ENCODE measurements around the gene IRGC. TPM values are rescaled to one million over a fixed set of nuclear protein-coding genes. Genes with fewer than 3 reads are reported as not detected.

Gene IRGC
- total and polyA plus RNA-seq, 9 of the 15 experiments (the other 6 are each of a cell fraction or from before 2014, with no cell fraction given) = not detected

- TF ChIP-seq, protein P1, sequence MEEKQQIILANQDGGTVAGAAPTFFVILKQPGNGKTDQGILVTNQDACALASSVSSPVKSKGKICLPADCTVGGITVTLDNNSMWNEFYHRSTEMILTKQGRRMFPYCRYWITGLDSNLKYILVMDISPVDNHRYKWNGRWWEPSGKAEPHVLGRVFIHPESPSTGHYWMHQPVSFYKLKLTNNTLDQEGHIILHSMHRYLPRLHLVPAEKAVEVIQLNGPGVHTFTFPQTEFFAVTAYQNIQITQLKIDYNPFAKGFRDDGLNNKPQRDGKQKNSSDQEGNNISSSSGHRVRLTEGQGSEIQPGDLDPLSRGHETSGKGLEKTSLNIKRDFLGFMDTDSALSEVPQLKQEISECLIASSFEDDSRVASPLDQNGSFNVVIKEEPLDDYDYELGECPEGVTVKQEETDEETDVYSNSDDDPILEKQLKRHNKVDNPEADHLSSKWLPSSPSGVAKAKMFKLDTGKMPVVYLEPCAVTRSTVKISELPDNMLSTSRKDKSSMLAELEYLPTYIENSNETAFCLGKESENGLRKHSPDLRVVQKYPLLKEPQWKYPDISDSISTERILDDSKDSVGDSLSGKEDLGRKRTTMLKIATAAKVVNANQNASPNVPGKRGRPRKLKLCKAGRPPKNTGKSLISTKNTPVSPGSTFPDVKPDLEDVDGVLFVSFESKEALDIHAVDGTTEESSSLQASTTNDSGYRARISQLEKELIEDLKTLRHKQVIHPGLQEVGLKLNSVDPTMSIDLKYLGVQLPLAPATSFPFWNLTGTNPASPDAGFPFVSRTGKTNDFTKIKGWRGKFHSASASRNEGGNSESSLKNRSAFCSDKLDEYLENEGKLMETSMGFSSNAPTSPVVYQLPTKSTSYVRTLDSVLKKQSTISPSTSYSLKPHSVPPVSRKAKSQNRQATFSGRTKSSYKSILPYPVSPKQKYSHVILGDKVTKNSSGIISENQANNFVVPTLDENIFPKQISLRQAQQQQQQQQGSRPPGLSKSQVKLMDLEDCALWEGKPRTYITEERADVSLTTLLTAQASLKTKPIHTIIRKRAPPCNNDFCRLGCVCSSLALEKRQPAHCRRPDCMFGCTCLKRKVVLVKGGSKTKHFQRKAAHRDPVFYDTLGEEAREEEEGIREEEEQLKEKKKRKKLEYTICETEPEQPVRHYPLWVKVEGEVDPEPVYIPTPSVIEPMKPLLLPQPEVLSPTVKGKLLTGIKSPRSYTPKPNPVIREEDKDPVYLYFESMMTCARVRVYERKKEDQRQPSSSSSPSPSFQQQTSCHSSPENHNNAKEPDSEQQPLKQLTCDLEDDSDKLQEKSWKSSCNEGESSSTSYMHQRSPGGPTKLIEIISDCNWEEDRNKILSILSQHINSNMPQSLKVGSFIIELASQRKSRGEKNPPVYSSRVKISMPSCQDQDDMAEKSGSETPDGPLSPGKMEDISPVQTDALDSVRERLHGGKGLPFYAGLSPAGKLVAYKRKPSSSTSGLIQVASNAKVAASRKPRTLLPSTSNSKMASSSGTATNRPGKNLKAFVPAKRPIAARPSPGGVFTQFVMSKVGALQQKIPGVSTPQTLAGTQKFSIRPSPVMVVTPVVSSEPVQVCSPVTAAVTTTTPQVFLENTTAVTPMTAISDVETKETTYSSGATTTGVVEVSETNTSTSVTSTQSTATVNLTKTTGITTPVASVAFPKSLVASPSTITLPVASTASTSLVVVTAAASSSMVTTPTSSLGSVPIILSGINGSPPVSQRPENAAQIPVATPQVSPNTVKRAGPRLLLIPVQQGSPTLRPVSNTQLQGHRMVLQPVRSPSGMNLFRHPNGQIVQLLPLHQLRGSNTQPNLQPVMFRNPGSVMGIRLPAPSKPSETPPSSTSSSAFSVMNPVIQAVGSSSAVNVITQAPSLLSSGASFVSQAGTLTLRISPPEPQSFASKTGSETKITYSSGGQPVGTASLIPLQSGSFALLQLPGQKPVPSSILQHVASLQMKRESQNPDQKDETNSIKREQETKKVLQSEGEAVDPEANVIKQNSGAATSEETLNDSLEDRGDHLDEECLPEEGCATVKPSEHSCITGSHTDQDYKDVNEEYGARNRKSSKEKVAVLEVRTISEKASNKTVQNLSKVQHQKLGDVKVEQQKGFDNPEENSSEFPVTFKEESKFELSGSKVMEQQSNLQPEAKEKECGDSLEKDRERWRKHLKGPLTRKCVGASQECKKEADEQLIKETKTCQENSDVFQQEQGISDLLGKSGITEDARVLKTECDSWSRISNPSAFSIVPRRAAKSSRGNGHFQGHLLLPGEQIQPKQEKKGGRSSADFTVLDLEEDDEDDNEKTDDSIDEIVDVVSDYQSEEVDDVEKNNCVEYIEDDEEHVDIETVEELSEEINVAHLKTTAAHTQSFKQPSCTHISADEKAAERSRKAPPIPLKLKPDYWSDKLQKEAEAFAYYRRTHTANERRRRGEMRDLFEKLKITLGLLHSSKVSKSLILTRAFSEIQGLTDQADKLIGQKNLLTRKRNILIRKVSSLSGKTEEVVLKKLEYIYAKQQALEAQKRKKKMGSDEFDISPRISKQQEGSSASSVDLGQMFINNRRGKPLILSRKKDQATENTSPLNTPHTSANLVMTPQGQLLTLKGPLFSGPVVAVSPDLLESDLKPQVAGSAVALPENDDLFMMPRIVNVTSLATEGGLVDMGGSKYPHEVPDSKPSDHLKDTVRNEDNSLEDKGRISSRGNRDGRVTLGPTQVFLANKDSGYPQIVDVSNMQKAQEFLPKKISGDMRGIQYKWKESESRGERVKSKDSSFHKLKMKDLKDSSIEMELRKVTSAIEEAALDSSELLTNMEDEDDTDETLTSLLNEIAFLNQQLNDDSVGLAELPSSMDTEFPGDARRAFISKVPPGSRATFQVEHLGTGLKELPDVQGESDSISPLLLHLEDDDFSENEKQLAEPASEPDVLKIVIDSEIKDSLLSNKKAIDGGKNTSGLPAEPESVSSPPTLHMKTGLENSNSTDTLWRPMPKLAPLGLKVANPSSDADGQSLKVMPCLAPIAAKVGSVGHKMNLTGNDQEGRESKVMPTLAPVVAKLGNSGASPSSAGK (IDR thresholded peaks at IDR 0.05) = no peak
- no peak for TF ChIP-seq GABPB2 (CRISPR knock-in tag; conservative IDR thresholded peaks at IDR 0.05)
- peak; percentile 28; the same call in 1 of the 2 replicates for TF ChIP-seq XRCC5 (IDR thresholded peaks at IDR 0.05; ENCODE audit: low read depth, low read length)
- TF ChIP-seq, protein P2, sequence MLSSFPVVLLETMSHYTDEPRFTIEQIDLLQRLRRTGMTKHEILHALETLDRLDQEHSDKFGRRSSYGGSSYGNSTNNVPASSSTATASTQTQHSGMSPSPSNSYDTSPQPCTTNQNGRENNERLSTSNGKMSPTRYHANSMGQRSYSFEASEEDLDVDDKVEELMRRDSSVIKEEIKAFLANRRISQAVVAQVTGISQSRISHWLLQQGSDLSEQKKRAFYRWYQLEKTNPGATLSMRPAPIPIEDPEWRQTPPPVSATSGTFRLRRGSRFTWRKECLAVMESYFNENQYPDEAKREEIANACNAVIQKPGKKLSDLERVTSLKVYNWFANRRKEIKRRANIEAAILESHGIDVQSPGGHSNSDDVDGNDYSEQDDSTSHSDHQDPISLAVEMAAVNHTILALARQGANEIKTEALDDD (IDR thresholded peaks at IDR 0.05) = peak; percentile 85
- no peak for TF ChIP-seq IFI16 (CRISPR knock-in tag; IDR thresholded peaks at IDR 0.05)
- no peak for TF ChIP-seq SNAPC5 (CRISPR knock-in tag; IDR thresholded peaks at IDR 0.05)
- TF ChIP-seq, protein P3, sequence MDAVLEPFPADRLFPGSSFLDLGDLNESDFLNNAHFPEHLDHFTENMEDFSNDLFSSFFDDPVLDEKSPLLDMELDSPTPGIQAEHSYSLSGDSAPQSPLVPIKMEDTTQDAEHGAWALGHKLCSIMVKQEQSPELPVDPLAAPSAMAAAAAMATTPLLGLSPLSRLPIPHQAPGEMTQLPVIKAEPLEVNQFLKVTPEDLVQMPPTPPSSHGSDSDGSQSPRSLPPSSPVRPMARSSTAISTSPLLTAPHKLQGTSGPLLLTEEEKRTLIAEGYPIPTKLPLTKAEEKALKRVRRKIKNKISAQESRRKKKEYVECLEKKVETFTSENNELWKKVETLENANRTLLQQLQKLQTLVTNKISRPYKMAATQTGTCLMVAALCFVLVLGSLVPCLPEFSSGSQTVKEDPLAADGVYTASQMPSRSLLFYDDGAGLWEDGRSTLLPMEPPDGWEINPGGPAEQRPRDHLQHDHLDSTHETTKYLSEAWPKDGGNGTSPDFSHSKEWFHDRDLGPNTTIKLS (IDR thresholded peaks at IDR 0.05; ENCODE audit: borderline replicate concordance, low read depth) = peak; percentile 63; the same call in 1 of the 2 replicates
- TF ChIP-seq ZBTB8A (IDR thresholded peaks at IDR 0.05; ENCODE audit: partially characterized antibody) = no peak
- no peak for TF ChIP-seq SMAD3 (CRISPR knock-in tag; conservative IDR thresholded peaks at IDR 0.05)
- TF ChIP-seq NR3C1 (CRISPR knock-in tag; IDR thresholded peaks at IDR 0.05) = no peak
- TF ChIP-seq SUPT5H (IDR thresholded peaks at IDR 0.05) = peak; percentile 65; the same call in 1 of the 2 replicates
- TF ChIP-seq MTF1 (CRISPR knock-in tag; IDR thresholded peaks at IDR 0.05; ENCODE audit: borderline replicate concordance) = no peak
- no peak for TF ChIP-seq ZNF444 (CRISPR knock-in tag; IDR thresholded peaks at IDR 0.05)
- TF ChIP-seq PHB2 (IDR thresholded peaks at IDR 0.05; ENCODE audit: low read depth) = no peak
These were observed 47.3 kb upstream of the IRGC start (continued) for GRCh38 chr19:43668406-43669109.

Data from K562 (cell line).